HG03280 (cell line): Measurements from ENCODE around the gene DMRTC2.

Source experiments
- ATAC-seq: cut with Tn5 transposase; IDR thresholded peaks from one replicate; pipeline ENCODE4 v1.9.1; 2021; ENCODE audit warnings: mild to moderate bottlenecking, moderate library complexity; ENCODE audit not compliant: unreplicated experiment

The DMRTC2 gene

GRCh38 chr19:41887711-41888382 is 43.0 kb downstream of the DMRTC2 start:
- ATAC-seq: no peak

GRCh38 chr19:41888926-41889325 is 44.1 kb downstream of the DMRTC2 start:
- no peak for ATAC-seq

- no peak for ATAC-seq
These were observed 45.1 kb downstream of the DMRTC2 start for GRCh38 chr19:41889896-41890295.

- no peak for ATAC-seq
These were observed 46.1 kb downstream of the DMRTC2 start for GRCh38 chr19:41890936-41891335.

- no peak for ATAC-seq
These were observed 47.5 kb downstream of the DMRTC2 start for GRCh38 chr19:41892173-41892902.

- ATAC-seq: no peak
These were observed 49.1 kb downstream of the DMRTC2 start for GRCh38 chr19:41893899-41894298.

GRCh38 chr19:41894350-41894749 is 49.5 kb downstream of the DMRTC2 start:
- ATAC-seq: no peak

- no peak for ATAC-seq
These were observed 51.1 kb downstream of the DMRTC2 start for GRCh38 chr19:41895745-41896580.

GRCh38 chr19:41896581-41896942 is 51.7 kb downstream of the DMRTC2 start:
- ATAC-seq: no peak

- ATAC-seq: no peak
These were observed 52.3 kb downstream of the DMRTC2 start for GRCh38 chr19:41897181-41897580.

GRCh38 chr19:41897820-41898219 is 53.0 kb downstream of the DMRTC2 start:
- no peak for ATAC-seq

- ATAC-seq: no peak
These were observed 53.4 kb downstream of the DMRTC2 start for GRCh38 chr19:41898235-41898634.
